Endothelial cell of umbilical vein (primary cell): ENCODE measurements around the gene AKAP6. TPM values are rescaled to one million over a fixed set of nuclear protein-coding genes. Genes with fewer than 3 reads are reported as not detected.
A peak's percentile ranks its signal among the peaks of the same experiment; 100 is the strongest.

Experiments used
- BruUV-seq: library from RNA; stranded (reverse); fragments of 400-500 nt; replicated peaks from 2 replicates; lab custom pipeline; 2021; lab: Mats Ljungman, UMichigan
- CTCF ChIA-PET: fragments of 300-600, 350-600 bp; sonication (Branson Sonifier 250); formaldehyde crosslinking; loops from one replicate; lab custom pipeline; 2021; ENCODE audit warnings: antibody characterized with exemption, inconsistent platforms; lab: Charles Lee
- POLR2A ChIA-PET: fragments of 300-600, 350-600 bp; sonication (Branson Sonifier 250); formaldehyde crosslinking; loops from one replicate; lab custom pipeline; 2021; ENCODE audit warnings: antibody characterized with exemption, inconsistent platforms; lab: Charles Lee
- DNase-seq: peaks from one replicate; pipeline ENCODE4 v3.0.0-alpha.2; 2011; ENCODE audit warnings: low read depth, low spot score
- FAIRE-seq: peaks from 2 replicates; lab custom pipeline; 2011; peaks lifted over from hg19 to GRCh38; lab: Jason Lieb, UNC
- H2AFZ ChIP-seq: 2 replicates; pipeline ENCODE4 v1.6.0; 2012; ENCODE audit warnings: low read depth, low read length, control low read depth, inconsistent platforms
- H3K27ac ChIP-seq: 2 replicates; pipeline ENCODE4 v1.5.1; 2011; ENCODE audit warnings: low read depth, mild to moderate bottlenecking, control low read depth, low read length, moderate library complexity; ENCODE audit not compliant: insufficient read depth
- H3K27me3 ChIP-seq, 2 experiments: 2 replicates each; pipeline versions ENCODE4 v1.6.0 to v1.6.1; 2011; ENCODE audit warnings: low read length in 2 of 2, mixed read lengths in 1 of 2; ENCODE audit not compliant: control insufficient read depth in 2 of 2, insufficient read depth in 2 of 2
- H3K36me3 ChIP-seq, 2 experiments: 2 replicates in 1 of 2; 3 replicates in 1 of 2; pipeline ENCODE4 v1.5.1; 2011; ENCODE audit warnings: low read length in 2 of 2, mild to moderate bottlenecking in 1 of 2, moderate library complexity in 1 of 2; ENCODE audit not compliant: control insufficient read depth in 2 of 2, insufficient read depth in 2 of 2; ENCODE audit errors: extremely low read depth in 1 of 2
- H3K4me1 ChIP-seq: 3 replicates; pipeline ENCODE4 v1.5.1; 2011; ENCODE audit warnings: mild to moderate bottlenecking, low read length; ENCODE audit not compliant: control insufficient read depth, insufficient read depth; ENCODE audit errors: extremely low read depth
- H3K4me2 ChIP-seq: 2 replicates; pipeline ENCODE4 v1.6.1; 2011; ENCODE audit warnings: low read length, control low read depth, mixed read lengths; ENCODE audit not compliant: insufficient read depth
- H3K4me3 ChIP-seq, 3 experiments: fragments of 200-600 bp in 1 of 3; sonication (generic), shearing (Covaris generic) in 1 of 3; replicated peaks in 1 of 3; 2 replicates each; pipeline ENCODE4 v1.5.1; 2011 to 2016; ENCODE audit warnings: control low read depth in 3 of 3, low read length in 3 of 3, mild to moderate bottlenecking in 2 of 3, inconsistent platforms in 1 of 3, low read depth in 1 of 3, moderate library complexity in 1 of 3; ENCODE audit not compliant: insufficient read depth in 1 of 3
- H3K79me2 ChIP-seq: 2 replicates; pipeline ENCODE4 v1.6.0; 2012; ENCODE audit warnings: low read length, inconsistent platforms; ENCODE audit not compliant: control insufficient read depth, insufficient read depth
- H3K9ac ChIP-seq: replicated peaks from 2 replicates; pipeline ENCODE3; 2011; ENCODE audit warnings: low read length, control low read depth; ENCODE audit not compliant: insufficient read depth; ENCODE audit errors: extremely low read depth
- H3K9me1 ChIP-seq: replicated peaks from 3 replicates; pipeline ENCODE4 v1.6.0; 2011; ENCODE audit warnings: mild to moderate bottlenecking, low read length; ENCODE audit not compliant: control insufficient read depth, insufficient read depth; ENCODE audit errors: extremely low read depth
- H3K9me3 ChIP-seq: replicated peaks from 2 replicates; pipeline ENCODE4 v1.5.1; 2012; ENCODE audit warnings: low read length, inconsistent platforms; ENCODE audit not compliant: control insufficient read depth, insufficient read depth
- H4K20me1 ChIP-seq: replicated peaks from 2 replicates; pipeline ENCODE3; 2011; ENCODE audit warnings: mild to moderate bottlenecking, low read length; ENCODE audit not compliant: control insufficient read depth, insufficient read depth; ENCODE audit errors: extremely low read depth
- EZH2 ChIP-seq: IDR thresholded peaks from 2 replicates; pipeline ENCODE4 v1.6.1; 2012; ENCODE audit warnings: borderline replicate concordance, low read depth, mild to moderate bottlenecking, moderate library complexity, low read length, inconsistent platforms; ENCODE audit not compliant: severe bottlenecking
- FOS ChIP-seq: IDR thresholded peaks from 2 replicates; pipeline ENCODE4 v1.6.1; 2011; ENCODE audit warnings: mild to moderate bottlenecking, low read length, moderate library complexity, borderline replicate concordance; ENCODE audit not compliant: insufficient read depth
- GATA2 ChIP-seq: IDR thresholded peaks from 2 replicates; pipeline ENCODE4 v1.7.0; 2011; ENCODE audit warnings: low read depth, mild to moderate bottlenecking, moderate library complexity, mixed read lengths, low read length; ENCODE audit not compliant: insufficient read length, insufficient read depth
- JUN ChIP-seq: IDR thresholded peaks from 2 replicates; pipeline ENCODE4 v1.6.1; 2011; ENCODE audit warnings: borderline replicate concordance, low read depth; ENCODE audit not compliant: insufficient read length, insufficient read depth
- MYC ChIP-seq: IDR thresholded peaks from one replicate; pipeline ENCODE4 v1.6.1; 2011; ENCODE audit warnings: mild to moderate bottlenecking, low read depth, low read length
- POLR2A ChIP-seq: IDR thresholded peaks from 2 replicates; pipeline ENCODE4 v1.6.1; 2012; ENCODE audit warnings: low read depth, mild to moderate bottlenecking, control low read depth, low read length
- POLR2AphosphoS5 ChIP-seq: IDR thresholded peaks from 2 replicates; pipeline ENCODE4 v1.6.1; 2012; ENCODE audit warnings: low read depth, mild to moderate bottlenecking, control low read depth, low read length, moderate library complexity; ENCODE audit not compliant: insufficient read depth
- dilution Hi-C: fragments of 300-500 bp; cut with MboI; formaldehyde crosslinking; loops from one replicate; pipeline ENCODE4 v1.15.0; 2019; ENCODE audit warnings: low sequenced_read_pairs; ENCODE audit not compliant: extremely low pct_ligation_motif_present
- intact Hi-C: fragments of 100-400 bp; cut with micrococcal nuclease; formaldehyde crosslinking; loops from one replicate; pipeline ENCODE4 v1.10.0; 2022
- polyA plus RNA-seq, 4 experiments: library from polyadenylated mRNA; depleted of rRNA in 3 of 4; stranded (reverse) in 3 of 4; unstranded in 1 of 4; fragments of >200 nt; gene quantifications; 2 replicates each; pipeline versions ENCODE4 v1.2.1 to v1.2.3, GENCODE V29; 2011 to 2012; ENCODE audit warnings: missing spikeins in 1 of 4
- total RNA-seq: library from RNA; stranded (reverse); gene quantifications from 2 replicates; pipeline ENCODE4 v1.2.3, GENCODE V29; 2021
- TF ChIP-seq, protein P1 (sequence below): IDR thresholded peaks from 2 replicates; pipeline ENCODE4 v1.6.1; 2011; ENCODE audit not compliant: insufficient read depth, insufficient read length
- TF ChIP-seq, protein P2 (sequence below), 2 donors: IDR thresholded peaks; 1 replicate in 1 of 2; 2 replicates in 1 of 2; pipeline ENCODE4 v1.5.1; 2011; ENCODE audit warnings: low read length in 2 of 2, mild to moderate bottlenecking in 2 of 2, moderate library complexity in 2 of 2, control low read depth in 1 of 2, inconsistent platforms in 1 of 2, low read depth in 1 of 2; ENCODE audit not compliant: insufficient read depth in 1 of 2; ENCODE audit errors: extremely low read depth in 1 of 2

AKAP6 gene
- total and polyA plus RNA-seq, 2 donors (not counting 3 experiments of a cell fraction or from before 2014, with no cell fraction given): 0.03 to 0.49 TPM

DNA sequence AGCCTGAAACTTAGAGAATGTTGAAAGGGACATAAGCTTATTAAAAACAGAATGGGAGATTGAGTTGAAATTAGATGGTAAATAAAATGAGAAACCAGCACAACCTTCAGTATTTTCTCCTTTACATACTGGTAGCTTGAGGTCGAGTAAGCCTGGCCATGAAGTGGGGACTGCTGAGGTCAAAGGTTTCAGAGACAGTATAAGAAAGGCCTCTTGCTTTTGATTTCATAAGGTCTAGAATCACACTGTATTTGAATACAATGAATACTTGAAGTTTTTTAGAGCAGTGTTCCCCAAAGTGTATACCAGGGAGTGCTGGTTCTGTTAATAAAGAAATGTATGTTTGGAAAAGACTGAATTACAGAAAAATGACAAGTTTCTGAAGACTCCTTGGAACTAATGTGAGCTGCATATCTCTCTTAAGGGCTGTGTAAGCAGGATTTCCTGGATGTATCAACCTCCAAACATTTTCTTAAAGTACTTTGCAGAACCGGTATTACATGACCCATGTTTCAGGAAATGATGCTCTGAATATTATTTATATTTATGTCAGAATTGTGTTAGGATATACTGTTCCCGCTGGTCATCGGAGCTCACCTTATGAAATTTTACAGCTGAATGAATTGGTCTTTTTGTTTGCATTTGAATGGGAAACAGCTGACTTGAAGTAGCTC is 85.0 kb downstream of the AKAP6 start:
- Histone ChIP-seq H3K9ac (no peak overlapping the region), H3K9me1 (no peaks in the 10 kb centered on the region), H3K4me3 (no peak overlapping the region), H4K20me1 (no peaks in the 10 kb centered on the region), H3K9me3 (no peaks in the 10 kb centered on the region), H3K4me1 (peaks cover 36% of the 10 kb centered on the region), H3K27me3 (no peaks in the 10 kb centered on the region), H3K4me2 (peak overlapping the region; percentile 57), H3K79me2 (no peaks in the 10 kb centered on the region), H3K27ac (peak overlapping the region; percentile 65), H2AFZ (peak overlapping the region; percentile 3), H3K36me3 (no peaks in the 10 kb centered on the region)
- TF ChIP-seq POLR2A: no peak
- peak; percentile 71 for TF ChIP-seq FOS
- peak; percentile 35 for TF ChIP-seq JUN
- no peak for TF ChIP-seq MYC
- no peak for TF ChIP-seq EZH2
- peak; percentile 37 for TF ChIP-seq GATA2
- TF ChIP-seq, protein P1, sequence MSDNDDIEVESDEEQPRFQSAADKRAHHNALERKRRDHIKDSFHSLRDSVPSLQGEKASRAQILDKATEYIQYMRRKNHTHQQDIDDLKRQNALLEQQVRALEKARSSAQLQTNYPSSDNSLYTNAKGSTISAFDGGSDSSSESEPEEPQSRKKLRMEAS: no peak
- no peak for TF ChIP-seq POLR2AphosphoS5
- TF ChIP-seq, protein P2, sequence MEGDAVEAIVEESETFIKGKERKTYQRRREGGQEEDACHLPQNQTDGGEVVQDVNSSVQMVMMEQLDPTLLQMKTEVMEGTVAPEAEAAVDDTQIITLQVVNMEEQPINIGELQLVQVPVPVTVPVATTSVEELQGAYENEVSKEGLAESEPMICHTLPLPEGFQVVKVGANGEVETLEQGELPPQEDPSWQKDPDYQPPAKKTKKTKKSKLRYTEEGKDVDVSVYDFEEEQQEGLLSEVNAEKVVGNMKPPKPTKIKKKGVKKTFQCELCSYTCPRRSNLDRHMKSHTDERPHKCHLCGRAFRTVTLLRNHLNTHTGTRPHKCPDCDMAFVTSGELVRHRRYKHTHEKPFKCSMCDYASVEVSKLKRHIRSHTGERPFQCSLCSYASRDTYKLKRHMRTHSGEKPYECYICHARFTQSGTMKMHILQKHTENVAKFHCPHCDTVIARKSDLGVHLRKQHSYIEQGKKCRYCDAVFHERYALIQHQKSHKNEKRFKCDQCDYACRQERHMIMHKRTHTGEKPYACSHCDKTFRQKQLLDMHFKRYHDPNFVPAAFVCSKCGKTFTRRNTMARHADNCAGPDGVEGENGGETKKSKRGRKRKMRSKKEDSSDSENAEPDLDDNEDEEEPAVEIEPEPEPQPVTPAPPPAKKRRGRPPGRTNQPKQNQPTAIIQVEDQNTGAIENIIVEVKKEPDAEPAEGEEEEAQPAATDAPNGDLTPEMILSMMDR (IDR thresholded peaks at IDR 0.05; ENCODE audit: extremely low read depth in 1 of 2, insufficient read depth in 1 of 2, low read depth in 1 of 2, low read length in 2 of 2): no peak
- ChIA-PET CTCF (interaction anchor here (1.0 to 2.0 kb wide), 6 partner anchors 14 to 904 kb away, joined by 3 to 9 read pairs (median 5); no protein-coding TSS in a partner anchor), POLR2A (interaction anchor here (0.5 to 0.7 kb wide), 2 partner anchors 32 to 153 kb away, joined by 3 to 6 read pairs; no protein-coding TSS in a partner anchor)
- intact Hi-C loops: no loop called here
- DNase-seq (peak; percentile 51), FAIRE-seq (peak; percentile 80)
- BruUV-seq: TSS peak; percentile 29
- dilution Hi-C loops: no loop called here
